ENCODE measurements around the gene GRM5.

DNA sequence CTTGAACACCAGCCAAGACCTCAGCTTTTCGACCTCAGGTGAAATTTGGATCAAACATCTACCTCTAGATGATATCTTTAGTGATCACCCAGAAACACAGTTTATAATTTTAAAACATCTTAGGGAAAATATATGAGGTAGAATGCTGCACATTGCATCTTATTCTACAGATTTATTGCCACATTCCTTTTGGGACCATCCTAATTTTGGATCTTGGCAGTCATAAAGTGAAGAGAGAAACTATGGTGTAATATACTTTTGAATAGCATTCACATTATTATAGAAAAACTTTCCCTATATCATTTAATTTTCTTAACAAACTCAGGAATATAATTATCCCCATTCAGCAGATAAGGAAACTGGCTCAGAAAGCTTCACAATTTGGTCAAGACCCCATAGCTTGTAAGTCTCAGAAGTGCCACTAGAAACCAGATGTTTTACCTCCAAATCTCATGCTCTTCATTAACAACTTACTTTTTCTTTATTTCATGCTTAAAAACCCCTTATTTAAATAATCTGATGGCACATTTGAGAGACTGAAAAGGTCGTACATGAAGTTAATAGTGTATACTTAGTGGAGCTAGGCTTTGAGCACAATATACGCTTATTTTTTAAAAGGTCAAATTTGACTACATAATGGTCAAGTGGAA, 529.0 kb downstream of the GRM5 start:
- no peak for TF ChIP-seq CTCF (IDR thresholded peaks at IDR 0.05)
- TF ChIP-seq EZH2 (IDR thresholded peaks at IDR 0.05; ENCODE audit: borderline replicate concordance, insufficient read depth, low read depth, low read length, poor library complexity, severe bottlenecking) = no peak
